NCI-H2171 (cell line): ENCODE data around the gene LIPA.
"Not testable (repeated sequence)": the region's sequence is repeated elsewhere in the genome, so short reads cannot be mapped to it uniquely, and the experiment has no call there.

Experiments used
- DNase-seq: peaks from one replicate; lab custom pipeline; 2025; lab: John Stamatoyannopoulos, UW

LIPA gene

DNA sequence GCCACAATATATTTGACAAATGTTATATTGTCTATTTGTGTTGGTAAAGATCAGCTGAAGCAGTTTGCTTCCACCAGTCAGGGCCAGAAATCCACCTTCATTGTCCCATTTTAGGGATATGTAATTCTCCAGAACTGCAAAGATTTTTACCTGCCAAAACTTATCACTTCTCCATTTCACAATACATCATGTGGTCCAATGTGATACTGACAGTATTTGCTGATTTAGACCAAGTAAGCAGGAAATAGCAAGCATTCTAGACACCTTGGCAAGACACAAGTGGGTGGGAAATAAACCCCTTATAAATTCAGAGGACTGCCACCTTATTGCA lies 18.5 kb upstream of the LIPA start:
- DNase-seq = no peak

DNA sequence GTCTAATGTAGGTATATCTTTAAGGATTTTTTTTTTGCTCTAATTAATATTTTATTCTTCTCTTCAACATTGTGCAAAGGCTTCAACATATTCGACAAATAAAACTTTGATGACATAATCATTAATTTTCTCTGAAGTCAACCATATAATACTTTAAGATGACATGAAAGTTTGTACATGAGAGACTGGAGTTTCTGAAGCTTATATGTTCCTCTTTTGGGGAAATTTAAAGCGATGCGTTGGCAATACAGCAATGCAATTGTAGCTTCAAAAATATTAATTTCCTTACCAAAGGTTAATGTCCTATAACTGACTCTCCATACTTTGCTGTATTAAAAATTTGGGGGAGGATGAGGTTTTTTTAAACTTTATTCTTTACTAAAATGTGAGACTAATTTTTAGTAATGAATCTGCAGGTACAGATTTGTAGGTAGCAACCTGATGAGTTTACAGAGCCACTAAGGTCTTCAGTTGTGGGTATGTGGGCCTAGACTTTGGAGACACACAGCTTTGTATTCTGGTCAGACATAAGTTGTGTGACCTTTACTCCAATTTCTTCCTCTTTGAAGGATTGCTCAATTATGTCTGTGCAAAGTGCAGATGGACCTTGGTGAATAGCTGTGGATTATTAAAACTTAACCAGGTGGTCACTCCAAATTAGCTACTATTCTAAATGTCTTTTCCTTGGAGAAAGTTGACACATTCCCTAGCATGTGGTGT lies 18.0 kb upstream of the LIPA start:
- DNase-seq = no peak

DNA sequence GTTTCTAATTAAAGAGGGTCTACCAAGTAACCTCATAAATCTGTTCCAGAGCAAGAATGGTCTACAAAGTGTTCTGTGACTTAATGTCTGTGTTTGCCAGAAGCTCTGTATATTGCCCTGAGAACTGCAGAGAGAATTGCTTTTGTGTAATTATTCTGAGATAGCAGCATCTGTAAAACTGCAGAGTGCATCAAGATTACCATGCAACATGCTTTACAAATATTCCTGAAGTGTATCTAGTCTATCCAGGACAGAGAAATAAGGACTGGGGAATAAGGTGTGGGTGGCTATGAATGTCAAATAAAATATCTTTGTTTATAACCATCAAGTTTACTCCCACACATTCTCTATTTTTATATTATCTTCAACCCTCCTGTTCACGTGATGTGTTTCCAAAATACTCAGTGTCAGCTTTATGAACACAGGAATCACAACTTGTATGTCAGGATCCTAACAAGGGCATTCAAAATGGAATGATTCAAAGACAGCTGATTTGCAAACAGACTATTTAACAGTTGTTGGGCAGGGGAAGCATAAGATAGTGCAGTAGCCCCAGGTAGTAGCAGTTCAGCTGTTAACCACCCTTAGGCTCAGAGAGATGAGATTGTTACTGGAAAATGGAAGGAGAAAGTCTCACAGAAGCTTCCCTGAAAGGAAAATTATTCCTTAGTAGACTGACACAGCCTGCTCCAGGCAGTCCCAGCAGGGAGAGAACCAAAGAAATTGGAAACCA lies 15.3 kb upstream of the LIPA start:
- DNase-seq = no peak

DNA sequence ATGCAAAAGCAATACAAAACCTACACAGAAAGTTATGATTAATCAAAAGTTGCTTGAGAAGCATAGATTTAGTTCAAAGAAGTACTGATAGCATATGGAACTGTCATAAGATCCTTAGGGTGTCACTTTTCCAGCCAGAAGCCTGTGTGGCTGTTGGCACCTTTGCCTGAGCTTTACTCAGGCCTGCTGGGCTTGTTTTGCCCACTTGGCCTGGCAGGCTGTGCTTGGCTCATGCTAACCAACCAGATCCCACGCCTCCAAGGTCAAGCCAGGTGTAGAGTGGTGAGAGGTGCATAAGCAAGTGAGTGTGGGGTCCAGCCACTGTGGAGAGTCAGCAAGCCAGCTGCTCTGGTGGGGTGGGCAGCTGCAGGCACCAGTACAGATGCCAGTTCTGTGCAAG lies 12.0 kb upstream of the LIPA start:
- no peak for DNase-seq

DNA sequence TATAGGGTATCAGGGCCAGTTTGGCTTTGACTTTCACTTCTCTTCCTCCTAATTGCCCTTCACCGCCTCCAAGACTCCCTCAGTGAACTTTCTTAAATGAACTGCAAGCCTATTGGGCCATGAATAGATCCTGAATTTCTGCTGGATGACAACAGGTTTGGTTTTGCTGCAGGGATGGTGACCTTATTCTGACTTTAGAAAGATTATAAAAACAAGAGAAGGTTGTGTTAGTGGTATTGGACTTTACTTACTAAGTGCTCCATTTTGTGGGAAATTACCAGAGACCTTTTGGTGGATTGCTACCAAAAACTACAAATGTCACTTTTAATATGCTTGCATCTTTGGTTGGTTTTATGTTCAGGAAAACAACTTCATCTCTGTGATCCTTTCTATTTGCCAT lies 11.5 kb upstream of the LIPA start:
- no peak for DNase-seq

DNA sequence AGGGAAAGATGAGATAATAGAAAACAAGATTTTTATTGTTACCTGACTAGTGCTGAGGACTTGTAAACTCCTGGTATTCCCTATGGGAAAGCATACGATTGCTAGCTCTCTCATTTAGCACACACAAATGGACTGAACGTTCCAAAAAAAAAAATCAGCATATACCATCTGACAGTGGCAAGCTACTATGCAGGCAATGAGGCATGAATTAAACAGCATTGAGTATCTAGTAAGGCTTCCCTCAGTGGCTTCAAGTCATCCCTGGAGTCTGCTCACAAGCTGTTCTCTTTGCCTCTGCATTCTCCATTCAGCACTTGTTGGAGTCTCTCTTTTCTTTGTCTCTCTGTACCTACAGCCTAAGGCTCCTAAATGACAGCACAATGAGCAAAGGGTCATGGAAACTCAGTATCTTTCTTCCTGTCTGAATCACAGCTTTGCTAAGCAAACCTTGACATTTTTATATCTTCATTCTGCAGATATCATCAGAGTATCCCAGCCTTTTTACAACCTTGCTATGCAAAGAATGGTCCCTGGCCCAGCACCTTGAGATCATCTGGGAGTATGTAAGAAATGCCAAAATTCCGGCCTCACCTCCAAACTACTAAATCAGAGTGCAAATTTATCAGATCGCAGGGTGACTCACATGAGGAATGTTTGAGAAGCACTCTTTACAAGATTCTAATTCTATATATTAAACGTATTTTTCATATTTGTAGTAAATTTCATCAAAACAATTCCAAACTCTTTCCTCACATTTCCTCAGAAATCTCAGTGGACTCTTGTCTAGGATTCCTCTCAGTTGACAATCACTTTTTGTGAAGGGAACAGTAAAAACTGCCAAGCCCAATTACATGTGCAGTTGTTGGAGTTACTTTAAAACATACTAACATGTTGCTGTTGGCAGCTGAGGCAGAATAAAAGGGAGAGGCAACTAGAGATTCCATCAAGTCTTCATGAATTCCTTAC lies 10.8 kb upstream of the LIPA start:
- peak; percentile 33 for DNase-seq

DNA sequence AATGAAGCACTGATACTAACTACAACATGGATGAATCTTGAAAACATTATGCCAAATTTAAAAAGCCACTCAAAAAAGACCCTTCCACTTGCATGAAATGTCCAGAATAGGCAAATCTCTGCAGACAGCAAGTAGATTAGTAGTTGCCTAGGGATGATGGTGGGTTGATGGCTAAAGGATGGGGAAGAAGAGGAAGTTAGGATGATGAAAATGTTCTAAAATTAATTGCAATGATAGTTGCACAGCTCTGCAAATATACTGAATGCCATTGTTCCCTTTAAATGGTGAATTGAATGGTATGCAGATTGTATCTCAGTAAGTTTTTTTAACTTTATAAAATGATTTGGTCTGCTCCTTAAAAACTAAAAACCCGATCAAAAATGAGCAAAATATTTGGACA lies 7.3 kb upstream of the LIPA start:
- no peak for DNase-seq

DNA sequence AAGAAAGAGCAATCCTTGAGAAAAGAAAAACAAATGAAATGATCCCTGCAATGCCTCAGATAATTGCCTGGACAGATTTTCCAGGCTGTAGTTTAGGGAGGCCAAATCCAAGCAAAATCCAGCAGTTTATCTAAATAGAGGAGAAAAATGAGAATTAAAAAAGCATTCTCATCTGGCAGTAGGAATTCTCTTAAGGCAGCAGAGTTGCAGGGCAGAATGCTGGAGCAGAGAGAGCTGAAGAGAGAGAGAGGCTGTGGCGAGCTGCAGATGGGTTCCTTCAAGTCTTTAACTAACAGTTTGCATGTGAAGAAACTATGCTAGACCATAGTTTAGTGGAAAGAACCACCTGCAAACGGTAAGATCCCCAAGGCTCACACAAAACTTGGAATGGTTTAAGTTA lies 6.0 kb upstream of the LIPA start:
- DNase-seq = no peak

DNA sequence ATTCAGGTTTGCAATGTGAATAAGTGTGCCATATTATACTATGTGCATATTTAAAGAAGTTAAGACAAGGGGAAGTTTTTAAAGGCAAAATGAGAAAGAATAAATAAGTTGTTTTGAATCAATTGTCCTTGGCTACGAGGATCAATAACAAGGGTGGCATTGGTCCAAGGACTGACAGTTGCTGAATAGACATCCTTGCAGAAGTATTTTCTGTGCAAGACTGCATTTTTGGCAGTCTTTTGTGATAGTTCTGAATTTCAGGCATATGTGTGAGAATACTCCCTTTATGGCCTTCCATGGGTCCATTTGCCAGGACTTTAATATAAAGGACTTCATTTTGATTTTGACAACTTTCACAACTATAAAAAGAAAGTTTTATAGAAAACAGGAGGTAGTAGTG lies 5.4 kb upstream of the LIPA start:
- no peak for DNase-seq

DNA sequence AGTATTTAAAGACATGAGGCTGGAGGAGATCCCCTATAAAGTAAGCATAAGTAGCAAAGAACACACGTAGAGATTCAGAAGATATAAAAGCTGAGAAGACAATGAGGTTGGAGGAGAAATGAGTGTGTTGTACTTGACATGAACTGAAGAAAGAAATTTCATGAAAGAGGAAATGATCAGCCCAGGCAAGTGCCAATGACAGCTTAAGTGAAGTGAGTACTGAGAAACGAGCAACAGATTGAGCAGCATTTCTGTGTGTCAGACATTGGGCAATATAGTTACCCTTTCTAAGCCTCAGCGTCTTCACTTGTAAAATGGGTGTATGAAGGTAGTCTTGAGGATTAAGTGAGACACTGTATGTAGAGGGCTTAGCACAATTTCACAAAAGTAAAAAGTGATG lies 4.8 kb upstream of the LIPA start:
- DNase-seq = no peak

DNA sequence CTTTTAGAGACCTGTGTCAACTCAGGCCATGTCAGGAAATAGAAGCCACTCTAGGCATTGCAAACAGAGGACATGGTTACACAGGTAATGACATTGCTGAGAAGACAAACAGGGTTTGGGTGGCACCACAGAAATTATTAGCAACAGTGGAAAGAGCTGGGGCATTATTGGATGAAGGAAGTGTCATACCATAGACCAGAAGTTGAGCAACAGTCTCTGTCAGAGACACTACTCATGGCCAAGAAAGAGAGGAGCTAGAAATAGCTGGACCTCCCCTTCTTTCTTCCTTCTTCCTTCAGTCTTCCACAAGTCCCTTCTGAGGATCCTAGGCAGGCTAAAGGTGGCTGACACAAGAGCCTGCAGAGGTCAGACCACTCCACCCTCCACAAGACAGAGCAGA lies 4.2 kb upstream of the LIPA start:
- DNase-seq = no peak

DNA sequence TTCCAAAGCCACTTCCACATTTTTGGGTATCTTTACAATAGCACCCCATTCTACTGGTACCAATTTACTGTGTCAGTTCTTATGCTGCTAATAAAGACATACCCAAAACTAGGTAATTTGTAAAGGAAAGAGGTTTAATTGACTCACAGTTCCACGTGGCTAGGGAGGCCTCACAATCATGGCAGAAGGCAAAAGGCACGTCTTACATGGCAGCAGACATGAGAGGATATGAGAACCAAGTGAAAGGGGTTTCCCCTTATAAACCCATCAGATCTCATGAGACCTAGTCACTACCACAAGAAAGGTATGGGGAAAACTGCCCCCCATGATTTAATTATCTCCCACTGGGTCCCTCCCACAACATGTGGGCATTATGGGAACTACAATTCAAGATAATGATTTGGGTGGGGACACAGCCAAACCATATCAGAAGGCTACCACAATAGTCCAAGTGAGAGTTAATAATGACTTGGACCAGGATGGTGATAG lies 3.6 kb upstream of the LIPA start:
- not testable (repeated sequence) for DNase-seq

DNA sequence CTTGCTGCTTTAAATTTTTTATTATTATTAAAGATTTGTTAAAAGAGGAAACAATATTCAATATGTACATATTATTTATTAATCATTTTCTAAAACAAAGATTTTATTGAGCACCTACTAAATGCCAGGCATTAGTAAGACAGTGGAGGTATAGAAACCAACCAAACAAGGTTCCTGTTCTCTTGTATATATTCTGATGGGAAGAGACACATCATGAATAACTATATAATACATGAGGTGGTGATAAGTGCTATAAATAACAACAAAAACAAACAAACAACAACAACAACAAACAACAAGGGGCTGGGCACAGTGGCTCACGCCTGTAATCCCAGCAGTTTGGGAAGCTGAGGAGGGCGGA lies 630 bp upstream of the LIPA start:
- no peak for DNase-seq

DNA sequence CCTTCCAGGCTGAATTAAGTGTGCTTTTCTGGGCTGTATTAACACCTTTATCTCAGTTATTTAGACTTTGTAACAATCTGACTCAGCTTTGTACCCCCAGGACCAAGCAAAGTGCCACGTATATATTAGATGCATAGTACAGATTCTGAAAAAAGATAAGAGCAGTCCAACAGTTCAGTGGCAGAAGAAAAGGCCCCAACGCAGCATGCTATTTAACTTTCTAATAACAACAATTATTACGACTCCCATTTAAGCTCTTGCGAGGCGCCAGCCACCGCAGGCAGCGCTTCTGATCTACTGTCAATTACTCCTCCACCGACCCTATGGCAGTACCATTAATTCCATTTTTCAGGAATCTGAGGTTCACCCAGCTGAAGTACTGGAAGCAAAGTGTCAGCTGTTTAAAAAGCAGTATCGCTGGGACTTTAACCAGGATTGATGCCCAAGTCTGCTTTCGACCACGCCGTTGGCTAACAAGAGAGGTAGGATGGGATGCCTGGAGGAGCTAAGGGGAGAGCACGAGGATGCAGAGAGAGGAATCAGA lies 638 bp downstream of the LIPA start:
- DNase-seq = no peak

DNA sequence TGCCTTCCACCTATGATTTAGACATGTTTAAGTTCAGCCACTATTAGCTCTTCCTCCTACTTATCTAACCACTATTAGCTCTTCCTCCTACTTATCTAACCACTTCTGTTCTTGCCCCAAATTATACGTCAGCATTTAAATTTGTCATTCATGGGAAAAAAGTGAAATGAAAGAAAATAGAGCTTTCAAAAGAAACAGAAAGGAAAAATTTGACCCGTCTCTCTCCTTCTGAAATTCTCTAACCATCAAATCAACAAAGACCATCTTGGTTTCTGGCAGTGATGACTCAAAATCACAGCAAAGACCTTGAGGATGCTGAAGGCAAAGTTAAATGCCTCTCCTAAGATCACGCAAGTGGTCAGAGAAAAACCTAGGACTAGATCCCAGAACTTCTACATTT lies 2.6 kb downstream of the LIPA start:
- no peak for DNase-seq

DNA sequence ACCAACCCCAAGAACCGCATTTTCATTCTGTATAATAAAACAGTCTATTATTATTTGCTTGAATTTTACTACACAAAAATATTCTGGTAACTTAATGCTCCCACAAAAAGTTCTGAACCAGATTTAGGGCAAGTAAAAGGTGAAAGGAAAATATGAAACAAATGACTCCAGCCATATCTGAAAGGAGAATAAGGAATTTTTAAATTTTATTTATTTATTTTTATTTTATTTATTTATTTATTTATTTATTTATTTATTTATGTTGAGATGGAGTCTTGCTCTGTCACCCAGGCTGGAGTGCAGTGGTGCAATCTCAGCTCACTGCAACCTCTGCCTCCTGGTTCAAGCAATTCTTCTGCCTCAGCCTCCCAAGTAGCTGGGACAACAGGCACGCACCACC lies 4.0 kb downstream of the LIPA start:
- not testable (repeated sequence) for DNase-seq

DNA sequence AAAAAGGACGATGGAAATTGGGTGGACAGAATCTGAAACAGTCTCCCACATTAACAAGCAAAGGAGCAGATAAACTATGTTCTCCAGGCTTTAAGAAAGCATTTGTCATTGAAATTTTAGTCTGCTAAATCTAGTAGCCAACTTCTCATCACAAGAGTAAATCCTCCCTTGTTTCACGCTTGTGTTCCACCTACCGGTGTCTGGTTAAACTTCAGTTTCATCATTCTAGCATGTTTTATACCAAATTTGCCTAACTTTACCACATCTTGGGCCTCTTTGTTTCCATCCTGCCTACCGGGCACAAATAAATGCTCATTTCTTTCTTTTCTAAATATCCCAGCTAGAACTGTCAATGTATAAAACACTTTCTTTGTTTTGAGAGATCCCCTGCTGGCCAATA lies 5.8 kb downstream of the LIPA start:
- DNase-seq = no peak

DNA sequence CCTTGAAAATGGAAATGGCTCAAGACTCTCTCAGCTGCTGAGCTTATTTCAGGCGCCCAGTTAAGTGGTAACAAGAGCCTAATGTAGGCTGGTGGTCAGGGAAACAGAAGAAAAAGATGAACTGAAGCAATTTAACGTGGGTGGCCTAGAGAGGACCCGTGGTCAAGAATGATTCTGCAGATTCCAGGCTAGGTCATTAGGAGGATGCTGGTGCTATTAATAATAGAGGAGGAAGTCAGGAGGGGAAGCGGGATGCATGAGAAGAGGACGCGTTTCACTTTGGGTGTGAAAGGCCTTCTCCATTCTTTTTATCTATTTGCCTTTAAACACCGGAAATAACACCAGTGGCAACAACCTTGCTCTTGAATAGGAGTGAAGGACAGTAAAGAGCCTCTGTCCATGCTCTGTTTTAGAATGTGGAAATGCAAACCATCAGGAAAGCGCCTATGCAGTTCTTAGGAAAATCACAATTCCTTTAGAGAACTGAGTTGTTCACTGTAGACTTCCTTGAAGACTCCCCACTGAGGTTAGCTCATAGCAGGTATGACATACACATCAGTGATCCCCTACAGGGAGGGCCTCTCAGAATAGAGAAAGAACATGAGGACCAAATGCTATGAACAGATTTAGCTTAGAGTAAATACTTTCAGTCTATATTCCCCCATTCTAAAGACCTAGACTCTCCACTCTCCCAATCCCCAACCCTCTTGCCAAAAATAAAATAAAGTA lies 8.6 kb downstream of the LIPA start:
- no peak for DNase-seq

DNA sequence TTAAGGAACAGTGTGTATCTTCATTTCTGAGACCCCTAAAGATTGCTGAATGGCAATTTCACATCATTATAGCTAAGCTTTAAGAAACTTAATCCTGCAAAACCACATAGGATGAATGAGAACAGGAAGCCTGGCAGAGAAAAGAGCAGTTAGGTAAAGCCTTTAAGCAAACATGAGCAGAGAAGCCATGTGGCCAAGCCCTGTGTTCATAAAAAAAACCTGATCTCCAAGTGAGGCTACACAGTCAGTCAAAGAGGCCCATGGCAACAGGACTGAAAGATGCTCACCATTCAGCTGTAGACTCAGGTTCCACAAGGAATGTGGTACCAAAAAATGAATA lies 9.3 kb downstream of the LIPA start:
- no peak for DNase-seq

DNA sequence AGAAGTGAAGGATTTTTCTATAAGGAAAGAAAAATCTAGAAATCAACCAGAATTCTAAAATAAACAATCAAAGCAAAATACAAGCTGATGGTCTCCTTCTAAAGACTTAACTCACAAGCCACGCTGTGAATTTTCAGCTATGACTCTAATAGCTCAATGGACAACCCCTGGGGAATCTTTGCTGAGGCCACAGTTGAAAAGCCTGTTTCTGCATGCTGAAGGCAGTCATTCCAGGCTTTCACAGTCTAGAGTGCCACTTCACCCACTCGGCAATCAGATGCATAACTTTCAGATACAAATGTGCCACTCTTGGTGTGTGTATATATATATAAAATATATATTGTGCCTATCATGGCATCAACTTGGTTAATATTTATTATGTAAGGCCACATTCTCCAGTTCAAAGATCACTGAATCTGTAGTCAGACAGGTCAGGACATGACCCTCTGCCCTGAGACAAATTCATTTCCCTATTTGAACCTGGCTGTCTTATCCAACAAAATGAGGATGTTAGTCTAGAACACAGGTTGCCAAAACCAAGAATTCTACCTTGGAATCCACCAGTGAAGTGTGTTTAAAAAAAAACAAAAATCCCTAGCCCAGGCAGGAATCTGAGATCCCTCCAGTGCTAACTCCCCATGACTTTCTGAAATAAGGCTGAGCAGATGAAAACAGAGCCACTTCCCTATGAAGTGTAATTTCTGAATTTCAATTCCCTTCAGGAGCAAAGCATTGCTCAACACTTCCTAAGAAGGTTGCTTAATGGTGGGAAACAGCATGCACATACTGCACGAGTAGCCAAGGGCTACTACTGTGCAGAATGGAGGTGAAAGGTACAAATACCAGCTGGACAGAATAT lies 9.9 kb downstream of the LIPA start:
- no peak for DNase-seq

DNA sequence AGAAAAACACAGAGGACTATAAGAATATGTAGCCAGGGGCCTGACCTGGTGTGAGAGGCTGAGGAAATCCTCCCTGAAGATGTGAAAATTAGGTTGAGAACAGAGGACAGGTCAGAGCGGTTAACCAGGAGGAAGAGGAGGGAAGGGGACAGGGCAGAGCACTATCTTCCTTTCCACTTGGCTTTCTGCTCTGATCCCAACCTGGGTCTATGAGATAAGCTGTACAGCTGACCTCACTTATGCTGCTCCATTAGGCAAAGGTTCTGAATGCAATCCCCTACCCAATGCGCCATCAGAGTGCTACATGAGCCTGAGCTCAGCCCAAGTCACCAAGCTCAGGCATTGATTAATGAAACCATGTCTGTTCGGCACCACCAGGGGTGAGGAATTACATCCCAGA lies 10.5 kb downstream of the LIPA start:
- no peak for DNase-seq
